Karpas-422 (cell line): ENCODE results near the gene SLC23A2. TPM values are rescaled to one million over a fixed set of nuclear protein-coding genes. Genes with fewer than 3 reads are reported as not detected.

Source experiments
- DNase-seq: peaks from one replicate; pipeline ENCODE4 v3.0.0-alpha.2; 2015
- H2AFZ ChIP-seq: fragments of 200-600 bp; sonication (generic); 2 replicates; pipeline ENCODE4 v1.6.1; 2014; ENCODE audit warnings: antibody characterized with exemption, low read length, mixed read lengths
- H3K27ac ChIP-seq: fragments of 200-600 bp; sonication (generic); 2 replicates; pipeline ENCODE4 v1.5.1; 2014; ENCODE audit warnings: mild to moderate bottlenecking, low read length, moderate library complexity
- H3K27me3 ChIP-seq: fragments of 200-600 bp; sonication (generic); 2 replicates; pipeline ENCODE4 v1.6.1; 2014; ENCODE audit warnings: low read length, mixed read lengths
- H3K36me3 ChIP-seq: fragments of 200-600 bp; sonication (generic); 2 replicates; pipeline ENCODE4 v1.6.1; 2014; ENCODE audit warnings: low read length, mixed read lengths; ENCODE audit not compliant: insufficient read depth
- H3K4me1 ChIP-seq: fragments of 200-600 bp; sonication (generic); 2 replicates; pipeline ENCODE4 v1.6.1; 2014; ENCODE audit warnings: mild to moderate bottlenecking, low read length, mixed read lengths
- H3K4me2 ChIP-seq: fragments of 200-600 bp; sonication (generic); 2 replicates; pipeline ENCODE4 v1.6.1; 2014; ENCODE audit warnings: low read length, low read depth, mild to moderate bottlenecking; ENCODE audit not compliant: poor library complexity, severe bottlenecking
- H3K4me3 ChIP-seq: fragments of 200-600 bp; sonication (generic); 2 replicates; pipeline ENCODE4 v1.5.1; 2014; ENCODE audit warnings: mild to moderate bottlenecking, antibody characterized with exemption, low read length, mixed read lengths
- H3K79me2 ChIP-seq: fragments of 200-600 bp; sonication (generic); 2 replicates; pipeline ENCODE4 v1.6.1; 2014; ENCODE audit warnings: mild to moderate bottlenecking, low read length, mixed read lengths
- H3K9ac ChIP-seq: fragments of 200-600 bp; sonication (generic); 2 replicates; pipeline ENCODE4 v1.6.0; 2014; ENCODE audit warnings: low read length
- H3K9me2 ChIP-seq: fragments of 200-600 bp; sonication (generic), shearing (Covaris generic); replicated peaks from 2 replicates; pipeline ENCODE4 v1.6.0; 2014; ENCODE audit warnings: mild to moderate bottlenecking, low read length, moderate library complexity; ENCODE audit not compliant: insufficient read depth
- H3K9me3 ChIP-seq: fragments of 300-700, 200-600 bp; sonication (generic); 2 replicates; pipeline ENCODE4 v1.6.1; 2014; ENCODE audit warnings: low read length, mixed read lengths
- H4K20me1 ChIP-seq: fragments of 200-600 bp; sonication (generic); 2 replicates; pipeline ENCODE4 v1.6.1; 2014; ENCODE audit warnings: mild to moderate bottlenecking, antibody characterized with exemption, low read length, low read depth; ENCODE audit not compliant: insufficient read depth
- total RNA-seq: library from RNA; depleted of rRNA; stranded (reverse); fragments of >200 nt; shearing (Covaris generic); gene quantifications from 2 replicates; pipeline ENCODE4 v1.2.3, GENCODE V29; 2014; ENCODE audit warnings: low replicate concordance

SLC23A2 gene
- total RNA-seq, 1 experiment from 2014 or later: 49.2 TPM

DNA sequence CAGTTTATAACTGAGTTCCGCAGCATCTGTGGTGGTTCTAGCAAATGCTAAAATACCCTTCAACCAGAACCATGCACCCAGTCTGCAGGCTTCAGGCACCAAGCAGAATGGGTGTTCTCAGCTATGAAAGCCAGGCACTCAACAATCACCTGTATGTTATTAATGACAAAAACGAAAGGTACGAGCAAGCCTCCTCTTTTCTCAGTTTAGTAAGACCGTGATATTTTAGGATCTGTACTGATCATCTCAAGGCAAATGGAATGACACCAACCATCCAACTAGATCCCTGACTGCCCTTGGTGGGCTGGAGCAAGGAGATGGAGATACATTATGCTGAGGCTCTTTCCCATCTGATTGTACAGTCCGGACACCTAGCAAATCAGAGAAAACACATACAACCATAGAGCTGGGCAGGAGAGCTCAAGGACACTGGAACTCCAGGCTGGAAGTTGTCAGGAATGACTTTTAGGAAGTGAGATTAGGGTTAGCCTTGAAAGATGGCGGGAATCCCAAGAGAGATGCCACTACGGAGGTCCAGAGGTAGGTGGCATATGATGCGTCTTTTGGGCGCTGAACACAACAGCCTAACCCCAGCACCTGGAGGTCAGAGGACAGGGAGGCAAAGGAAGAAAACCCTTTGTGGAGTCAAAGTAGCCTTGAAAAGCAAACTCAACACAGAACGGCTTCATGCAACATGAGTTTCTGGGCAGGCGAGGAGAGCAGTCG lies 33.4 kb downstream of the SLC23A2 start:
- Histone ChIP-seq H3K79me2 (peaks cover 86% of the 10 kb centered on the region), H2AFZ (no peak overlapping the region), H3K9me2 (no peaks in the 10 kb centered on the region), H3K4me3 (no peak overlapping the region), H3K27me3 (no peaks in the 10 kb centered on the region), H3K27ac (no peak overlapping the region), H3K4me2 (no peak overlapping the region), H3K36me3 (peaks cover 15% of the 10 kb centered on the region; the same call in 1 of the 2 replicates), H3K9me3 (no peaks in the 10 kb centered on the region), H4K20me1 (no peaks in the 10 kb centered on the region), H3K4me1 (peaks cover 35% of the 10 kb centered on the region), H3K9ac (no peak overlapping the region)
- DNase-seq: no peak

DNA sequence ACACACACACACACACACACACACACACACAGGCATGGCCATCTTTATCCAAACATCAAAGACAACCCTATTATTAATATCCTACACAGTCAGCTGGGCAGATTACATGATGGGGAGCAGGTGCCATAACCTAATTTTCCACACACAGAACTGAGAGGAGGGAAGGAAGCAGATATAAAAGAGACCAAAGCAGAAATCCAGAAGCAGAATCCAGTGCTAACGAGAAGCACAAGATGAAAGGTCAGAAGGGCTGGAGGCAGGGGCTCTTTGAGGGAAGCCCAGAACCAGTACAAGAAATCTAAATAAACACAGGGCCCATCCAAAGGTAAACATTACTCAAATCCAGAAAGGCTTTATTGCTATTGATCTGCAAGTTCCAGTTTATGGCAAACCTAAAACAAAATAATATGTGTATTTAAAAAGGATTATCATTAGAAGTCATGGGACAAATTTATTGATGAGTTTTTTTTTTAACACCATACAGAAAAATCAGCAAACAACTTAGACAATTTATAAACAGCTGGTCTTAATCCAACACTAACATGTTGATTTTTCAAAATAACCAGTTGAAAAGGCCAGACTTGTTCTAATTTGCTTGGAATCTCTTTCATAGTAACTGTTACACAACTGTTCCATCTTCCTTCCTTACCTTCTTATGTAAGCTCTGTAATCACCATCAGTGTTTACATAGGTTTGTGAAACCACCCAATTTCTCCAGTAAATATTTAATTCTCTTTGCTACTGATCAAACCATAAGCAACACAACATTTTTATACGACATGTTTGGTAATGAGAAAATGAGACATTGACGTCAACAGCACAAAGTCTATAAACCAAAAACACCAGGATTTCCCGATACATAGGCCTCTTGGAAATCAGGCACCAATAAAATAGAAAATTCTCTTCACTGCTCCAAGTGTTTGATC lies 34.2 kb downstream of the SLC23A2 start:
- Histone ChIP-seq H3K27me3 (no peaks in the 10 kb centered on the region), H3K36me3 (peaks cover 15% of the 10 kb centered on the region; the same call in 1 of the 2 replicates), H3K4me3 (no peak overlapping the region), H2AFZ (no peak overlapping the region), H3K4me1 (peaks cover 36% of the 10 kb centered on the region), H3K4me2 (no peak overlapping the region), H3K9ac (no peak overlapping the region), H3K79me2 (peaks cover 85% of the 10 kb centered on the region), H3K9me3 (no peaks in the 10 kb centered on the region), H3K9me2 (no peaks in the 10 kb centered on the region), H3K27ac (no peak overlapping the region), H4K20me1 (no peaks in the 10 kb centered on the region)
- no peak for DNase-seq

DNA sequence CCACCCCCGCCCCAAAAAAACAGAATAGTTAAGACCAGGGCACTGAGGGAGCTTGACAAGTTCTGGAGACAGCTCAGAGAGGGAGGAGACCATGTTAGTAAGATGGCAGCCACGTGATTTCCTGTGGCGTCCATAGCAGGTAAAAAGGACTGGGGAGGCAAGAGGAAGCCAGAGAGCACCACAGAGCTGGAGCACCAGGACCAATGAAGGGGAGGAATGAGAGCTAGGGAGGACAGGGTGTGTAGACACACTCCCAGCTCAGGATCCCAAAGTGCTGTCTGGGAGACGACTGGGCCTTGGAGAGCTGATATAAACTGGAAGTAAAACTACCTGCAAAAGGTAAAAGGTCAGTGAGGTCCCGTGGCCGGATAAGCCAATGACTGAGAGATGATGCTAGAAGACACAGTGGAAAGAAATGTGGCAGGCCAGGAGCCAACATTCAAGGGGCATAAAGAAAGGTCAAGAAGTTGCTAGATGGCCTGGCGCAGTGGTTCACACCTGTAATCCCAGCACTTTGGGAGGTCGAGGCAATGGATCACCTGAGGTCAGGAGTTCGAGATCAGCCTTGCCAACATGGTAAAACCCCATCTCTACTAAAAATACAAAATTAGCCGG lies 39.0 kb downstream of the SLC23A2 start:
- Histone ChIP-seq H3K27ac (peak overlapping the region; percentile 29), H4K20me1 (no peaks in the 10 kb centered on the region), H3K4me3 (no peak overlapping the region), H3K79me2 (peaks cover 87% of the 10 kb centered on the region), H3K36me3 (peaks cover 5% of the 10 kb centered on the region; the same call in 1 of the 2 replicates), H3K9ac (no peak overlapping the region), H3K9me3 (no peaks in the 10 kb centered on the region), H3K4me1 (peaks cover 52% of the 10 kb centered on the region), H3K4me2 (no peak overlapping the region), H3K9me2 (no peaks in the 10 kb centered on the region), H3K27me3 (no peaks in the 10 kb centered on the region), H2AFZ (no peak overlapping the region)
- no peak for DNase-seq

DNA sequence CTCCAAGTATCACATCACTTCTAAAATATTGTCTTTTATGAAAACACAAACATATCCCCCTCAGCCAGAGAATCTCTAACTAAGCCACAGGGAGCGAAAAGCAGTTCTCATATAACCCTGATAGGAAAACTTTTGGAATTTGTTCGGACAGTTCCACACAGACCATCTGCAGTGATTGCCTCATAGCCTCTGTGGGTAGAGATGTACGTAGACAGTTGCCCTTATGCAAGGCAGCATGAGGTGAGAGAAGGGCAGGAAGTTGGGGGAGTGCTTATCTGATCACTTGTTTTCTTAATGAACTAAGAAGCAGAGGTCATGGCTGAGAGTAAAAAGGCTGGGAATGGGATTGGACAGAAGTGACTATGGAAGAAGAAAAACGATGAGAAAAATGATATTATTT lies 39.6 kb downstream of the SLC23A2 start:
- Histone ChIP-seq H3K27ac (peak overlapping the region; percentile 29), H3K9me3 (no peaks in the 10 kb centered on the region), H3K36me3 (0 out of 2 replicates have a peak, but pooled peaks cover 2% of the 10 kb centered on the region), H3K9ac (no peak overlapping the region), H3K79me2 (peaks cover 85% of the 10 kb centered on the region), H3K9me2 (no peaks in the 10 kb centered on the region), H4K20me1 (no peaks in the 10 kb centered on the region), H2AFZ (no peak overlapping the region), H3K4me1 (peaks cover 48% of the 10 kb centered on the region), H3K4me2 (no peak overlapping the region), H3K27me3 (no peaks in the 10 kb centered on the region), H3K4me3 (no peak overlapping the region)
- no peak for DNase-seq

DNA sequence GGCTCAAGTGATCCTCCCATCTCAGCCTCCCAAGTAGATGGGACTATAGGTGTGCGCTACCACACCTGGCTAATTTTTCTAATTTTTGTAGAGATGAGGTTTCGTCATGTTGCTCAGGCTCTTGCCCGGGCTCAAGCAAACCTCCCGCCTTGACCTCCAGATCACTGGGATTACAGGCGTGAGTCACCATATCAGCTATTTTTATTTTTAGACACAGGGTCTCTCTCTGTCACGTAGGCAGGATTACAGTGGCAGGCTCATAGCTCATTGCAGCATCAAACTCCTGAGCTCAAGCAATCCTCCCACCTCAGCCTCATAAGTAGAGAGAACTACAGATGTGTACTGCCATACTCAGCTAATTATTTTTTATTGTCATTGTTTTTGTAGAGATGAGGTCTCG lies 41.7 kb downstream of the SLC23A2 start:
- Histone ChIP-seq H4K20me1 (no peaks in the 10 kb centered on the region), H3K4me1 (peaks cover 46% of the 10 kb centered on the region), H3K27ac (0 out of 2 replicates have a peak overlapping the region, but pooled peaks have one; percentile 33), H3K4me3 (no peak overlapping the region), H3K36me3 (peaks cover 2% of the 10 kb centered on the region; the same call in 1 of the 2 replicates), H3K9me2 (no peaks in the 10 kb centered on the region), H3K9me3 (no peaks in the 10 kb centered on the region), H3K4me2 (no peak overlapping the region), H3K9ac (no peak overlapping the region), H3K27me3 (no peaks in the 10 kb centered on the region), H2AFZ (no peak overlapping the region), H3K79me2 (peaks cover 85% of the 10 kb centered on the region)
- no peak for DNase-seq

DNA sequence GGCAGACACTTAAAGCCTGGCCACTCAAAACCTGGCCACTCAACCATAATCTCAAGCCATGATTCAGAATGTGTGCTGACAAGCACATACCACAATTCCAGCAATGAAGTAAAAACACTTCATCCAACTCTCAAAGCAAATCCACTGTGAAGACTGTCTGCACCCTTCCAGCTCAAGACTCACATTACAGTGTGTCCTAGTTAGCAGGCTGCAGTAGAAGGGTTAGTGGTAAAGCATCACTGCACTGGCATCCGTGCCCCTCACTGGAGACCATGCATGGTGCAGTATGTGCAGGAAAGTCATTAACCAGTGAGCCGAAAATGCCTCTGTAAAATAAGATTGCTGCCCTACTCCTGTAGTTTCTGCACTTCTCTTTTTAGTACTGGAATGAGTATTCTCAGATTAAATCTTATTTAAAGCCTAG lies 43.4 kb downstream of the SLC23A2 start:
- H3K4me2 ChIP-seq: peak overlapping the region; percentile 48
- peak overlapping the region; percentile 83 for H3K27ac ChIP-seq

DNA sequence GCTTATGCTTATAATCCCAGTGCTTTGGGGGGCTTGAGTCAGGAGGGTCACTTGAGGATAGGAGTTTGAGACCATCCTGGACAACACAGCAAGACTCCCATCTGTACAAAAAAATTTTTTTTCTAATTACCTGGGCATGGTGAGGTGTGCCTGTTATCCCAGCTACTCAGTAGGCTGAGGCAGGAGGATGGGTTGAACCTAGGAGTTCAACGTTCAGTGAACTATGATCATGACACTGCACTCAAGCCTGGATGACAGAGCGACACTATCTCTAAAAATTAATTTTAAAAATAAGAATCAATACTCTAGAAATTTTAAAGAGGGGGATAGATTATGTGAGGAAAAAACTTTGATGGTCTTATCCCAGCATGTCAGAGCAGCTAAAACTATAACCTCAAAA lies 44.1 kb downstream of the SLC23A2 start:
- Histone ChIP-seq H2AFZ (no peak overlapping the region), H3K36me3 (no peaks in the 10 kb centered on the region; the same call in 1 of the 2 replicates), H4K20me1 (no peaks in the 10 kb centered on the region), H3K9me3 (no peaks in the 10 kb centered on the region), H3K4me1 (peaks cover 28% of the 10 kb centered on the region), H3K27me3 (no peaks in the 10 kb centered on the region), H3K4me3 (no peak overlapping the region), H3K27ac (no peak overlapping the region), H3K4me2 (no peak overlapping the region), H3K79me2 (peaks cover 78% of the 10 kb centered on the region), H3K9ac (no peak overlapping the region), H3K9me2 (no peaks in the 10 kb centered on the region)
- DNase-seq: no peak

More for the DNA sequence above, 43.4 kb downstream of the SLC23A2 start:
- no peak overlapping the region for H3K4me3 ChIP-seq
- peaks cover 82% of the 10 kb centered on the region for H3K79me2 ChIP-seq
- no peaks in the 10 kb centered on the region for H3K9me2 ChIP-seq
- H3K36me3 ChIP-seq: peaks cover under 1% of the 10 kb centered on the region; the same call in 1 of the 2 replicates
- no peak overlapping the region for H3K9ac ChIP-seq
- H2AFZ ChIP-seq: no peak overlapping the region
- no peaks in the 10 kb centered on the region for H3K27me3 ChIP-seq
- peaks cover 33% of the 10 kb centered on the region for H3K4me1 ChIP-seq
- no peaks in the 10 kb centered on the region for H3K9me3 ChIP-seq
- peak; percentile 66 for DNase-seq
- H4K20me1 ChIP-seq: no peaks in the 10 kb centered on the region
